ENCODE results near the gene ANKMY1. TPM values are rescaled to one million over a fixed set of nuclear protein-coding genes. Genes with fewer than 3 reads are reported as not detected.

Gene ANKMY1
- total and polyA plus RNA-seq, 2 of the 13 experiments (the other 11 are each of a cell fraction or from before 2014, with no cell fraction given) = 11.7 to 18.8 TPM

DNA sequence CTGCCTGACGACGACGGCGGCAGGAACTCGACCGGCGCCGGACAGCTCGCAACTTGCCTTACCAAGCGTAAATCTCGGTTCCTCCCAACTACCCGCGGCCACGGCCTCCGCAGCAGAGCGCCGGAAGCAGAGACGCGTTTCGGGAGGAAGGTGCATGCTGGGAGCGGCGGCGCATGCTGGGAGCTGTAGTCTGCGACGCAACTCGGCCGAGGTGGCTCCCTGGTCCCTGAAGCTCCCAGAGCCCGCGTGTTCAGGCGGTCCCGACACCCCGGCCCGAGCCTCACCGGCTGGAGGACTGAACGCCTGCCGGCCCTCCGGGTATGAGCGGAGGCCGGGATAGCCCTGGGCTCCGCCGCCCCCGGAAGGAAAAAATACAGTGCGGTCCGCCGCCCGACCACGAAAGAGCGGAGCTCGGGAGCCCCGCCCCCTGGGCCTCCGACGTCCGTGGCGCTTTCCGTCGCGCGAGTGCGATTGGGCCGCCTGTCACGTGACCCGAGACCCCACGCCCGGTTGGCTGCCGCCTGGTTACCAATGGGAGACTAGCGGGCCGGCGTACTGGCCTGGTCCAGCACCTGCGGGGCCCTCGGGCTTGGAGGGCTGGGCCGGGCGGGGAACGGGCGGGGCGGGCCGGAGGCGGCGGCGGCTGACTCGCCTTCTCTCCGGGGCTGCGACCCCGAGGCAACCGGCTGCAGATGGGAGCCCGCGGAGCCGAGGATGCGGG, 28.6 kb upstream of the ANKMY1 start, which contains the start of gene CAPN10 (continued):
- TF ChIP-seq, protein P1, sequence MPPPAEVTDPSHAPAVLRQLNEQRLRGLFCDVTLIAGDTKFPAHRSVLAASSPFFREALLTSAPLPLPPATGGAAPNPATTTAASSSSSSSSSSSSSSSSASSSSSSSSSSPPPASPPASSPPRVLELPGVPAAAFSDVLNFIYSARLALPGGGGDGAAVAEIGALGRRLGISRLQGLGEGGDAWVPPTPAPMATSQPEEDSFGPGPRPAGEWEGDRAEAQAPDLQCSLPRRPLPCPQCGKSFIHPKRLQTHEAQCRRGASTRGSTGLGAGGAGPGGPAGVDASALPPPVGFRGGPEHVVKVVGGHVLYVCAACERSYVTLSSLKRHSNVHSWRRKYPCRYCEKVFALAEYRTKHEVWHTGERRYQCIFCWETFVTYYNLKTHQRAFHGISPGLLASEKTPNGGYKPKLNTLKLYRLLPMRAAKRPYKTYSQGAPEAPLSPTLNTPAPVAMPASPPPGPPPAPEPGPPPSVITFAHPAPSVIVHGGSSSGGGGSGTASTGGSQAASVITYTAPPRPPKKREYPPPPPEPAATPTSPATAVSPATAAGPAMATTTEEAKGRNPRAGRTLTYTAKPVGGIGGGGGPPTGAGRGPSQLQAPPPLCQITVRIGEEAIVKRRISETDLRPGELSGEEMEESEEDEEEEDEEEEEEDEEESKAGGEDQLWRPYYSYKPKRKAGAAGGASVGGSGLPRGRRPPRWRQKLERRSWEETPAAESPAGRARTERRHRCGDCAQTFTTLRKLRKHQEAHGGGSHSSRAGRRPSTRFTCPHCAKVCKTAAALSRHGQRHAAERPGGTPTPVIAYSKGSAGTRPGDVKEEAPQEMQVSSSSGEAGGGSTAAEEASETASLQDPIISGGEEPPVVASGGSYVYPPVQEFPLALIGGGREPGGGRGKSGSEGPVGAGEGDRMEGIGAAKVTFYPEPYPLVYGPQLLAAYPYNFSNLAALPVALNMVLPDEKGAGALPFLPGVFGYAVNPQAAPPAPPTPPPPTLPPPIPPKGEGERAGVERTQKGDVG (CRISPR knock-in tag; IDR thresholded peaks at IDR 0.05; ENCODE audit: borderline replicate concordance) = peak; percentile 67
- TF ChIP-seq ZSCAN22 (CRISPR knock-in tag; IDR thresholded peaks at IDR 0.05) = no peak
- TF ChIP-seq HDAC2 (CRISPR knock-in tag; IDR thresholded peaks at IDR 0.05) = peak; percentile 88
- TF ChIP-seq, protein P2, sequence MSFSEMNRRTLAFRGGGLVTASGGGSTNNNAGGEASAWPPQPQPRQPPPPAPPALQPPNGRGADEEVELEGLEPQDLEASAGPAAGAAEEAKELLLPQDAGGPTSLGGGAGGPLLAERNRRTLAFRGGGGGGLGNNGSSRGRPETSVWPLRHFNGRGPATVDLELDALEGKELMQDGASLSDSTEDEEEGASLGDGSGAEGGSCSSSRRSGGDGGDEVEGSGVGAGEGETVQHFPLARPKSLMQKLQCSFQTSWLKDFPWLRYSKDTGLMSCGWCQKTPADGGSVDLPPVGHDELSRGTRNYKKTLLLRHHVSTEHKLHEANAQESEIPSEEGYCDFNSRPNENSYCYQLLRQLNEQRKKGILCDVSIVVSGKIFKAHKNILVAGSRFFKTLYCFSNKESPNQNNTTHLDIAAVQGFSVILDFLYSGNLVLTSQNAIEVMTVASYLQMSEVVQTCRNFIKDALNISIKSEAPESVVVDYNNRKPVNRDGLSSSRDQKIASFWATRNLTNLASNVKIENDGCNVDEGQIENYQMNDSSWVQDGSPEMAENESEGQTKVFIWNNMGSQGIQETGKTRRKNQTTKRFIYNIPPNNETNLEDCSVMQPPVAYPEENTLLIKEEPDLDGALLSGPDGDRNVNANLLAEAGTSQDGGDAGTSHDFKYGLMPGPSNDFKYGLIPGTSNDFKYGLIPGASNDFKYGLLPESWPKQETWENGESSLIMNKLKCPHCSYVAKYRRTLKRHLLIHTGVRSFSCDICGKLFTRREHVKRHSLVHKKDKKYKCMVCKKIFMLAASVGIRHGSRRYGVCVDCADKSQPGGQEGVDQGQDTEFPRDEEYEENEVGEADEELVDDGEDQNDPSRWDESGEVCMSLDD (CRISPR knock-in tag; IDR thresholded peaks at IDR 0.05; ENCODE audit: borderline replicate concordance) = no peak
- TF ChIP-seq ZFP41 (CRISPR knock-in tag; IDR thresholded peaks at IDR 0.05; ENCODE audit: borderline replicate concordance) = 0 out of 2 replicates have a peak, but pooled peaks have one; percentile 87
- no peak for TF ChIP-seq ZUFSP (CRISPR knock-in tag; IDR thresholded peaks at IDR 0.05; ENCODE audit: borderline replicate concordance)
- TF ChIP-seq, protein P3, sequence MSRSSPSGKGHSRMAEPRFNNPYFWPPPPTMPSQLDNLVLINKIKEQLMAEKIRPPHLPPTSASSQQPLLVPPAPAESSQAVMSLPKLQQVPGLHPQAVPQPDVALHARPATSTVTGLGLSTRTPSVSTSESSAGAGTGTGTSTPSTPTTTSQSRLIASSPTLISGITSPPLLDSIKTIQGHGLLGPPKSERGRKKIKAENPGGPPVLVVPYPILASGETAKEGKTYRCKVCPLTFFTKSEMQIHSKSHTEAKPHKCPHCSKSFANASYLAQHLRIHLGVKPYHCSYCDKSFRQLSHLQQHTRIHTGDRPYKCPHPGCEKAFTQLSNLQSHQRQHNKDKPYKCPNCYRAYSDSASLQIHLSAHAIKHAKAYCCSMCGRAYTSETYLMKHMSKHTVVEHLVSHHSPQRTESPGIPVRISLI (CRISPR knock-in tag; IDR thresholded peaks at IDR 0.05; ENCODE audit: borderline replicate concordance) = peak; percentile 73; the same call in 1 of the 2 replicates
- 0 out of 2 replicates have a peak, but pooled peaks have one; percentile 38 for TF ChIP-seq JUN (CRISPR knock-in tag; IDR thresholded peaks at IDR 0.05)
- no peak; the same call in 1 of the 2 replicates for TF ChIP-seq KDM6A (CRISPR knock-in tag; IDR thresholded peaks at IDR 0.05; ENCODE audit: low read depth)
- no peak for TF ChIP-seq CC2D1A (CRISPR knock-in tag; IDR thresholded peaks at IDR 0.05)
- TF ChIP-seq ZNF790 (CRISPR knock-in tag; IDR thresholded peaks at IDR 0.05; ENCODE audit: borderline replicate concordance) = no peak; the same call in 1 of the 2 replicates
- peak; percentile 95 for TF ChIP-seq GTF2F1 (IDR thresholded peaks at IDR 0.05; ENCODE audit: low read length)
- TF ChIP-seq ZNF460 (CRISPR knock-in tag; IDR thresholded peaks at IDR 0.05; ENCODE audit: borderline replicate concordance) = no peak
- TF ChIP-seq, protein P4, sequence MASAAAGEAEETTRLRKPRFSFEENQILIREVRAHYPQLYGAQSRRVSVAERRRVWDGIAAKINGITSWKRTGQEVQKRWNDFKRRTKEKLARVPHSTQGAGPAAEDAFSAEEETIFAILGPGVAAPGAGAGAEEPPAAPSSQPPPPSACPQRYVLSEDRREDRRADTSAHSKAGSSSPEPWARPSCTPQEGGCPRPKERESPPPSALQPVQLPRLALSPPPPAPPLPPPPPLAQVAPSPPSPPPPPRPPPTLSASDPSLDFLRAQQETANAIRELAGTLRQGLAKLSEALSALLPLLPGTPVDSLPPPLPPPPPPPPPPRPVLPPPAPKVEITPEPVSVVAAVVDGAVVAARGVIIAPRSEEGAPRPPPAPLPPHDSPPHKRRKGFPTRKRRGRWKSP (CRISPR knock-in tag; IDR thresholded peaks at IDR 0.05) = peak; percentile 82; the same call in 1 of the 2 replicates
- TF ChIP-seq GATAD2A (CRISPR knock-in tag; IDR thresholded peaks at IDR 0.05) = no peak; the same call in 1 of the 2 replicates
- peak; percentile 90 for TF ChIP-seq ZNF639 (CRISPR knock-in tag; conservative IDR thresholded peaks at IDR 0.05)
- TF ChIP-seq ZNF776 (CRISPR knock-in tag; IDR thresholded peaks at IDR 0.05) = no peak; the same call in 1 of the 2 replicates

Data from HepG2 (cell line).